Nephron (organoid): ENCODE data around the gene NAGA.
"Not testable (repeated sequence)": the region's sequence is repeated elsewhere in the genome, so short reads cannot be mapped to it uniquely, and the experiment has no call there.

ENCODE experiments used
- H3K27ac Mint-ChIP-seq, 3 experiments: 2 replicates each; pipeline ENCODE4 v1.8.0; 2020; ENCODE audit warnings: mixed read lengths in 3 of 3, mild to moderate bottlenecking in 2 of 3, moderate library complexity in 1 of 3
- H3K27me3 Mint-ChIP-seq: 2 replicates; pipeline ENCODE4 v1.8.0; 2021; ENCODE audit warnings: low read depth, mild to moderate bottlenecking, moderate library complexity, mixed read lengths
- H3K36me3 Mint-ChIP-seq: 2 replicates; pipeline ENCODE4 v1.8.0; 2020; ENCODE audit warnings: low read depth, mixed read lengths
- H3K4me1 Mint-ChIP-seq: 2 replicates; pipeline ENCODE4 v1.8.0; 2020; ENCODE audit warnings: mixed read lengths
- H3K4me3 Mint-ChIP-seq, 3 experiments: 2 replicates each; pipeline ENCODE4 v1.8.0; 2020; ENCODE audit warnings: mild to moderate bottlenecking in 3 of 3, mixed read lengths in 3 of 3, moderate library complexity in 2 of 3
- H3K9me3 Mint-ChIP-seq: 2 replicates; pipeline ENCODE4 v1.8.0; 2020; ENCODE audit warnings: mixed read lengths
- TF ChIP-seq, protein P1 (sequence below), 3 experiments: fragments of 200-600 bp; sonication (generic); IDR thresholded peaks; one replicate each; pipeline ENCODE4 v1.5.0; 2021; ENCODE audit warnings: antibody characterized with exemption in 3 of 3; ENCODE audit not compliant: unreplicated experiment in 3 of 3

The NAGA gene

DNA sequence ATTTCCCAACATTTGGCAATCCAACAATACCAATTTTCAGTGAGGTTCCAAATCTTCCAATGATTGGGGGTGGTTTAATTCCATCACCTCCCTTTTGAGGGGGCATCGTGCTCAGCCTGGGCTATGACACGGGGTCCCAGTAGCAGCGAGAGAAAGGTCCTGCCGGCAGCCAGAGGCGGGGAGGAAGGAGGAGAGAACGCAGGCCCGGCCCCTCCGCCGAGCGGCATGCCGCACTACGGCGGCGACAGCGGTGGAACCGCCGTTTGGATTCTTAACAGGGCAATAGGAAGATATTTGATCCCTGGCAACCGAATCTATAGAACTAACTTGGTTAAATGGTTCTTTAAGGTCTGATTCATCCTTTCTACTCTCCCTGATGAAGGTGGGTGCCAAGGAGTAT, 38.2 kb upstream of the NAGA start:
- no peaks in the 10 kb centered on the region for H3K27me3 Mint-ChIP-seq

DNA sequence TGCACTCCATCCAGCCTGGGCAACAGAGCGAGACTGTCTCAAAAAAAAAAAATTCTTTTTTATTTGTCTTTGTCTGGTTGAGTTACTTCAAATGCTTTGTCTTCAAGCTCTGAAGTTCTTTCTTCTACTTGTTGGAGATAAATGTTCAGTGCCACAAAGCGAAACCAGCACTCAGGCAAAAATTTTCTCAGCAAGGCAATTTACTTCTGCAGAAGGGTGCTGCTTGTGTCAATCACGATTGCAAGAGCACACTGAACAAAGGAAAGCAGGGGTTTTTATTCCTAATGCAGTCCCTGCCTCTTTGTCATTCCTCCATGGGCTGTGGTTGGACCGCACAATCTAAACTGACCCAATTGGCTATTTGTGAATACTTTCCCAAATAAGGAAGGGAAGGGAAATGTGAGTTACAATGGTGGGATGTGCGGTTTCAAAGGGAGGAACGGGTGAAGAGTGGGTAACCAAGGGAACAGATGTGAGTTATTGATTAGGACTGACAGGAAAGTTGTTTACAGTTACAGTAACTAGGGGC, 33.8 kb upstream of the NAGA start:
- H3K4me3 Mint-ChIP-seq, H3K27ac Mint-ChIP-seq, H3K4me1 Mint-ChIP-seq, H3K27me3 Mint-ChIP-seq: not testable (repeated sequence)
- Mint-ChIP-seq H3K9me3 (peaks cover 54% of the 10 kb centered on the region), H3K36me3 (peaks cover 74% of the 10 kb centered on the region)

More for the DNA sequence above, 38.2 kb upstream of the NAGA start:
- TF ChIP-seq, protein P1, sequence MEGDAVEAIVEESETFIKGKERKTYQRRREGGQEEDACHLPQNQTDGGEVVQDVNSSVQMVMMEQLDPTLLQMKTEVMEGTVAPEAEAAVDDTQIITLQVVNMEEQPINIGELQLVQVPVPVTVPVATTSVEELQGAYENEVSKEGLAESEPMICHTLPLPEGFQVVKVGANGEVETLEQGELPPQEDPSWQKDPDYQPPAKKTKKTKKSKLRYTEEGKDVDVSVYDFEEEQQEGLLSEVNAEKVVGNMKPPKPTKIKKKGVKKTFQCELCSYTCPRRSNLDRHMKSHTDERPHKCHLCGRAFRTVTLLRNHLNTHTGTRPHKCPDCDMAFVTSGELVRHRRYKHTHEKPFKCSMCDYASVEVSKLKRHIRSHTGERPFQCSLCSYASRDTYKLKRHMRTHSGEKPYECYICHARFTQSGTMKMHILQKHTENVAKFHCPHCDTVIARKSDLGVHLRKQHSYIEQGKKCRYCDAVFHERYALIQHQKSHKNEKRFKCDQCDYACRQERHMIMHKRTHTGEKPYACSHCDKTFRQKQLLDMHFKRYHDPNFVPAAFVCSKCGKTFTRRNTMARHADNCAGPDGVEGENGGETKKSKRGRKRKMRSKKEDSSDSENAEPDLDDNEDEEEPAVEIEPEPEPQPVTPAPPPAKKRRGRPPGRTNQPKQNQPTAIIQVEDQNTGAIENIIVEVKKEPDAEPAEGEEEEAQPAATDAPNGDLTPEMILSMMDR (IDR thresholded peaks at IDR 0.05; ENCODE audit: unreplicated experiment in 3 of 3), result no peak
- peaks cover 58% of the 10 kb centered on the region for H3K36me3 Mint-ChIP-seq
- H3K4me1 Mint-ChIP-seq, result no peaks in the 10 kb centered on the region
- H3K4me3 Mint-ChIP-seq, result no peak overlapping the region
- H3K27ac Mint-ChIP-seq, result no peak overlapping the region
- H3K9me3 Mint-ChIP-seq, result peaks cover 30% of the 10 kb centered on the region

DNA sequence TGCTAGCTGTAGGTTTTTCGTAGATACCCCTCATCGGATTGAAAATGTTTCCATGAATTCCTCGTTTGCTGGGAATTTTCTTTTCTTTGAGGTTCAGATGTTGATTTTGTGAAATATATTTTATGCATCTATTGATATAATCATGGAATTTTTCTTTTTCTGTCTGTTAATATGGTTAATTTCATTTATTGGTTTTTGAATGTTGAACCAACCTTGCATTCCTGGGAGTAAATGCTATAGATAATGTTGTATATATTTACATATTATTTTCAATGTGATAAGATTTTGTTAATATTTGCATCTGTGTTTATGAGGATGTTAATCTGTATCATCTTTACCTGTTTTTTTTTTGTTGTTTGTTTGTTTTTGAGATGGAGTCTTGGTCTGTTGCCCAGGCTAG, 30.6 kb upstream of the NAGA start:
- peaks cover 75% of the 10 kb centered on the region for H3K36me3 Mint-ChIP-seq
- H3K4me3 Mint-ChIP-seq, result no peak overlapping the region
- TF ChIP-seq, protein P1 (IDR thresholded peaks at IDR 0.05; ENCODE audit: unreplicated experiment in 3 of 3), result no peak
- H3K4me1 Mint-ChIP-seq, result no peaks in the 10 kb centered on the region
- H3K27ac Mint-ChIP-seq, result no peak overlapping the region
- H3K9me3 Mint-ChIP-seq, result peaks cover 55% of the 10 kb centered on the region
- H3K27me3 Mint-ChIP-seq, result no peaks in the 10 kb centered on the region

DNA sequence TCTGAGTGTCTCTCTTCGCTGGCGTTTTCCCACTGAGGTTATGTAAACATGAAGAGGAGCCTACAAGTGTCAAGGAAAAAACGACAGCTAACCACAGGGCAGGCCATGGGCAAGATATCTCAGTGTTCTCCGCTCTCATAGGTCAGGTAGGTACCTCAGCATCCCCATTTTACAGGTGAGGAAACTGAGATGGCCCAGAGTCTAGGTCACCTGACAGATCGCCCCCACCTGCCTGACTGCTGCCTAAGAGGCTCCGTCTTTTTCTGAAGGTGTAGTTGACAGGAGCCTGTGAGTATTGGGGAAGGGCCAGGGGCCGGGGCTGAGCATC, 20.8 kb upstream of the NAGA start:
- H3K4me1 Mint-ChIP-seq, result peaks cover 17% of the 10 kb centered on the region
- H3K36me3 Mint-ChIP-seq, result peaks cover 47% of the 10 kb centered on the region
- H3K4me3 Mint-ChIP-seq, result peak overlapping the region; percentile 99 to 100 (median 99)

DNA sequence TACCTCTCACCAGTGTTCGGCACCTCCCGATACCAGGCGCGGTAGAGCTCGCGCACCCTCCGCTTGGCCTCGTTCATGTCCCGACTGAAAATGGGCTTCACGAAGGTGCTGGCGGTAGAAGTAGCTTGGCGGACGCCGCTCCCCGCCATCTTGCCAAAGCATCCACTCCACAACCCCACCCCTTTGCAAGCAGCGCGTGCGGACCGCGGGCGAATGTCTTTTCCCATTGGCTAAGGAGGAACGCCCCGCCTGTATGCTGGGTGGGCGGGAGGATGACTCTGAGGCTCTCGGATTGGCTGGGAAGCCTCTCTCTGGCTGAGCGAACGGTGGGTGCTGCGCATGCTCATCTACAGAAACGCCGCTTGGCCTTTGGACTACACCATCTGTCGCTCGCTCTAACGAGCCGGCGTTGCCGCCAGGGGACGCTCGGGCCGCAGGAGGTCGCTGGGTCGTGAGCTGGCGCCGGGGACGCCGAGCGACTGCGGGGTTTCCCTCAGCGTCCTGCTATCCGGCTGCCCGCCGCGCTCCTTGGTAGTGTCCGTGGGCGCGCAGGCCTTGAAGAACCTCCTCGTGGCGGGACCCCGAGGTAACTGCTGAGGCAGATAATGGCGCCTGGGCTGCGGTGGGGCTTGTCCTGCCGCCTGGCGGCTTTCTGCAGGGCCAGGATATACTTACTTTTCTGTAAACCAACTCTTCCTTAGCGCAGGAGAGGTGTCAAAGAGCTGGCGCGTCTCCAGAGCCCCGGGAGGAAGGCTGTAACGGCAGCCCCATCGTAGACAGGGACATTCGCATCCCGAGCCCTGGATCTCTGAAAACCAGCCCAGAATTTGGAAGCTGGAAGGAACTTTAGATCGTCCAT, 20.2 kb upstream of the NAGA start, which contains the start of gene NDUFA6:
NDUFA6 (minus strand) TSS at position 177 of the 859 bp plus-strand sequence; CDS start at position 149, 28 bp downstream.
- Mint-ChIP-seq H3K27ac (peak within 1 kb of the TSS; percentile 97 to 100 (median 99)), H3K36me3 (peaks cover 47% of the 10 kb centered on the region), H3K27me3 (peaks cover 4% of the 10 kb centered on the region), H3K4me3 (peak within 1 kb of the TSS; percentile 99 to 100 (median 99)), H3K4me1 (peaks cover 17% of the 10 kb centered on the region), H3K9me3 (peaks cover 6% of the 10 kb centered on the region)
- TF ChIP-seq, protein P1 (IDR thresholded peaks at IDR 0.05; ENCODE audit: unreplicated experiment in 3 of 3), result peak; percentile 86 to 94 (median 87)

More for the DNA sequence above, 20.8 kb upstream of the NAGA start:
- Mint-ChIP-seq H3K27me3 (peaks cover 4% of the 10 kb centered on the region), H3K9me3 (peaks cover 9% of the 10 kb centered on the region), H3K27ac (peak overlapping the region; percentile 97 to 100 (median 99))
- TF ChIP-seq, protein P1 (IDR thresholded peaks at IDR 0.05; ENCODE audit: unreplicated experiment in 3 of 3), result no peak

DNA sequence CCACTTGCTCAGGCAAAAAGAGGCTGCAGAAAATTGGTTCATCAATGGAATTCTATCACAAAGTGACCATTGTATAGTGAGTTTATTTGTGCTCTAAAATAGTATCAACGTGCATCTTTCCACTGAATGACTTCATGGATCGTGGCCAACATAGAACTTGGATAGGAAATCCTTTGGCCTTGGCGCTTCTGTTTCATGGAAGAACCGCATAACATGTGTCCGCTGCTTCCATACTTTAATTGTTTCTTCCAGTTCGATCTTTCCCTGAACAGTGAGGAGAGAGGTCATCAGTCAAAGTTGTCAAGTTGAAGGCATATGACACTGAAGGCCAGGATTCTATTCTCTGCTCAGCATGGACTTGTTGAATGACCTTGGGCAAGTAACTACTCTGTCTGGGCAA, 15.4 kb upstream of the NAGA start:
- H3K4me3 Mint-ChIP-seq, result peak overlapping the region in 1 of 3 experiments; percentile 22
- TF ChIP-seq, protein P1 (IDR thresholded peaks at IDR 0.05; ENCODE audit: unreplicated experiment in 3 of 3), result no peak
- peaks cover 69% of the 10 kb centered on the region for H3K36me3 Mint-ChIP-seq
- no peak overlapping the region for H3K27ac Mint-ChIP-seq
- peaks cover 19% of the 10 kb centered on the region for H3K4me1 Mint-ChIP-seq
- H3K9me3 Mint-ChIP-seq, result peaks cover 6% of the 10 kb centered on the region
- peaks cover 4% of the 10 kb centered on the region for H3K27me3 Mint-ChIP-seq
